ENCODE measurements around the gene KDELR3. TPM values are rescaled to one million over a fixed set of nuclear protein-coding genes. Genes with fewer than 3 reads are reported as not detected.

KDELR3 gene
- total and polyA plus RNA-seq, 8 donors = 2.9 to 14.6 (median 5.8) TPM

GRCh38 chr22:38443628-38444521 is 24.0 kb upstream of the KDELR3 start:
- H3K27me3 ChIP-seq = no peaks in the 10 kb centered on the region
- H3K27ac ChIP-seq = no peak overlapping the region
- WGBS, 2 donors = 48 to 49% methylated on average over 21 of the region's 21 CpGs
- FAIRE-seq (no peak), ATAC-seq (no peak), DNase-seq (no peak)
- H3K4me1 ChIP-seq = no peaks in the 10 kb centered on the region
- H3K36me3 ChIP-seq = no peaks in the 10 kb centered on the region
- intact Hi-C loops (cut with DNase I) = no loop called here
- H3K4me3 ChIP-seq = no peak overlapping the region
- no peaks in the 10 kb centered on the region for H3K9me3 ChIP-seq
- no peak for TF ChIP-seq CTCF (IDR thresholded peaks at IDR 0.05)

- Histone ChIP-seq H3K4me3 (no peak overlapping the region), H3K36me3 (no peaks in the 10 kb centered on the region), H3K9me3 (no peaks in the 10 kb centered on the region), H3K27me3 (no peaks in the 10 kb centered on the region), H3K4me1 (no peaks in the 10 kb centered on the region), H3K27ac (no peak overlapping the region)
- no peak for DNase-seq
- no peak for TF ChIP-seq CTCF (IDR thresholded peaks at IDR 0.05)
- FAIRE-seq = no peak
- intact Hi-C loops (cut with DNase I) = no loop called here
- ATAC-seq = no peak
- 87 to 90% methylated on average over 10 of the region's 10 CpGs for WGBS, 2 donors
Observed at GRCh38 chr22:38444783-38445182, 23.1 kb upstream of the KDELR3 start.

- no peaks in the 10 kb centered on the region for H3K9me3 ChIP-seq
- no peak for DNase-seq
- no peak for TF ChIP-seq CTCF (IDR thresholded peaks at IDR 0.05)
- no peaks in the 10 kb centered on the region for H3K4me1 ChIP-seq
- no peak for FAIRE-seq
- WGBS, 2 donors = 50 to 54% methylated on average over 9 of the region's 9 CpGs
- no peak for ATAC-seq
- intact Hi-C loops (cut with DNase I) = no loop called here
- no peaks in the 10 kb centered on the region for H3K27me3 ChIP-seq
- no peaks in the 10 kb centered on the region for H3K36me3 ChIP-seq
- H3K4me3 ChIP-seq = no peak overlapping the region
- no peak overlapping the region for H3K27ac ChIP-seq
Observed at GRCh38 chr22:38446018-38446601, 21.8 kb upstream of the KDELR3 start.

- no peaks in the 10 kb centered on the region for H3K27me3 ChIP-seq
- WGBS, 2 donors = 72 to 76% methylated on average over 14 of the region's 14 CpGs
- no peaks in the 10 kb centered on the region for H3K36me3 ChIP-seq
- FAIRE-seq (no peak), DNase-seq (no peak), ATAC-seq (peak in 2 of 4 donors; percentile 47 to 48)
- no peaks in the 10 kb centered on the region for H3K9me3 ChIP-seq
- no peak for TF ChIP-seq CTCF (IDR thresholded peaks at IDR 0.05)
- intact Hi-C loops (cut with DNase I) = no loop called here
- H3K27ac ChIP-seq = no peak overlapping the region
- no peak overlapping the region for H3K4me3 ChIP-seq
- H3K4me1 ChIP-seq = no peaks in the 10 kb centered on the region
Observed at GRCh38 chr22:38448945-38449745, 18.8 kb upstream of the KDELR3 start.

Data from pancreas (tissue), 10 donors.